OCI-LY7 (cell line): ENCODE results near the gene NRP1. TPM values are rescaled to one million over a fixed set of nuclear protein-coding genes. Genes with fewer than 3 reads are reported as not detected.

Experiments
- BruUV-seq: library from RNA; stranded (reverse); fragments of 400-500 nt; replicated peaks from 2 replicates; lab custom pipeline; 2021; lab: Mats Ljungman, UMichigan
- CTCF ChIA-PET: fragments of 300-600 bp; sonication (Branson Sonifier 250); formaldehyde crosslinking; loops from one replicate; lab custom pipeline; 2022; ENCODE audit warnings: antibody characterized with exemption; ENCODE audit not compliant: unreplicated experiment; lab: Charles Lee
- POLR2A ChIA-PET: fragments of 300-600 bp; sonication (Branson Sonifier 250); formaldehyde crosslinking; loops from one replicate; lab custom pipeline; 2022; ENCODE audit warnings: antibody characterized with exemption; lab: Charles Lee
- DNase-seq: peaks from one replicate; pipeline ENCODE4 v3.0.0-alpha.2; 2015; ENCODE audit warnings: low spot score
- H2AFZ ChIP-seq: fragments of 200-600 bp; sonication (generic), shearing (Covaris generic); 2 replicates; pipeline ENCODE4 v1.6.1; 2014; ENCODE audit warnings: mild to moderate bottlenecking, antibody characterized with exemption, low read length, moderate library complexity
- H3K27ac ChIP-seq: fragments of 200-600 bp; sonication (generic); 2 replicates; pipeline ENCODE4 v1.5.1; 2014; ENCODE audit warnings: mixed run types, low read depth, mild to moderate bottlenecking, moderate library complexity, low read length, inconsistent platforms; ENCODE audit not compliant: poor library complexity, severe bottlenecking
- H3K36me3 ChIP-seq: fragments of 200-600 bp; sonication (generic); 2 replicates; pipeline ENCODE4 v1.6.1; 2014; ENCODE audit warnings: mild to moderate bottlenecking, antibody characterized with exemption, low read length, moderate library complexity, mixed read lengths; ENCODE audit not compliant: insufficient read depth
- H3K4me1 ChIP-seq: fragments of 200-600 bp; sonication (generic); 2 replicates; pipeline ENCODE4 v1.5.1; 2014; ENCODE audit warnings: mild to moderate bottlenecking, low read length; ENCODE audit not compliant: insufficient read depth, poor library complexity, severe bottlenecking
- H3K4me2 ChIP-seq: fragments of 200-600 bp; sonication (generic); 2 replicates; pipeline ENCODE4 v1.6.1; 2014; ENCODE audit warnings: mild to moderate bottlenecking, low read length
- H3K4me3 ChIP-seq: fragments of 200-600 bp; sonication (generic); 2 replicates; pipeline ENCODE4 v1.5.1; 2014; ENCODE audit warnings: mild to moderate bottlenecking, low read depth, low read length; ENCODE audit not compliant: poor library complexity, severe bottlenecking
- H3K79me2 ChIP-seq: fragments of 200-600 bp; sonication (generic); 2 replicates; pipeline ENCODE4 v1.6.1; 2016; ENCODE audit warnings: low read depth, mild to moderate bottlenecking, low read length, moderate library complexity, mixed read lengths; ENCODE audit not compliant: insufficient read depth
- H3K9me2 ChIP-seq: fragments of 200-600 bp; sonication (generic); 2 replicates; pipeline ENCODE4 v1.6.1; 2016; ENCODE audit warnings: mild to moderate bottlenecking, low read length, mixed read lengths; ENCODE audit not compliant: insufficient read depth
- H3K9me3 ChIP-seq: fragments of 200-600 bp; sonication (generic); 2 replicates; pipeline ENCODE4 v1.6.1; 2014; ENCODE audit warnings: mild to moderate bottlenecking, mixed run types, low read length, mixed read lengths
- H4K20me1 ChIP-seq: fragments of 200-600 bp; sonication (generic); 2 replicates; pipeline ENCODE4 v1.6.1; 2014; ENCODE audit warnings: mild to moderate bottlenecking, antibody characterized with exemption, low read length, moderate library complexity, mixed read lengths; ENCODE audit not compliant: insufficient read depth
- EZH2phosphoT487 ChIP-seq: fragments of 200-600 bp; sonication (generic); IDR thresholded peaks from 2 replicates; pipeline ENCODE4 v1.6.1; 2018; ENCODE audit warnings: low read depth, borderline replicate concordance, mild to moderate bottlenecking, mixed run types, antibody characterized with exemption, low read length, moderate library complexity, mixed read lengths
- intact Hi-C: fragments of 100-400 bp; cut with micrococcal nuclease; formaldehyde crosslinking; loops from one replicate; pipeline ENCODE4 v1.10.0; 2022; ENCODE audit not compliant: unreplicated experiment
- total RNA-seq, 2 experiments: library from RNA; depleted of rRNA in 1 of 2; stranded (reverse); fragments of >200 nt in 1 of 2; shearing (Covaris generic) in 1 of 2; gene quantifications; 2 replicates each; pipeline ENCODE4 v1.2.3, GENCODE V29; 2014 to 2022
- TF ChIP-seq, protein P1 (sequence below): fragments of 200-600 bp; sonication (generic); conservative IDR thresholded peaks from 2 replicates; pipeline ENCODE4 v1.5.1; 2014; ENCODE audit warnings: mild to moderate bottlenecking, antibody characterized with exemption, low read length, moderate library complexity, mixed read lengths

The NRP1 gene
- total RNA-seq, 2 experiments from 2014 or later = not detected

GRCh38 chr10:33199731-33200232, 134.7 kb downstream of the NRP1 start:
- Histone ChIP-seq H3K9me3 (no peaks in the 10 kb centered on the region), H3K9me2 (no peaks in the 10 kb centered on the region), H3K4me1 (no peaks in the 10 kb centered on the region), H3K27ac (no peak overlapping the region), H3K36me3 (no peaks in the 10 kb centered on the region), H3K79me2 (no peaks in the 10 kb centered on the region), H3K4me2 (no peak overlapping the region), H4K20me1 (no peaks in the 10 kb centered on the region), H2AFZ (no peak overlapping the region), H3K4me3 (no peak overlapping the region)
- CTCF ChIA-PET = no interaction called here
- POLR2A ChIA-PET = interaction anchor here (0.7 kb wide), 1 partner anchor 794 kb away, joined by 3 read pairs; no protein-coding TSS in a partner anchor
- BruUV-seq = no TSS peak
- DNase-seq = no peak
- TF ChIP-seq EZH2phosphoT487 = no peak
- TF ChIP-seq, protein P1, sequence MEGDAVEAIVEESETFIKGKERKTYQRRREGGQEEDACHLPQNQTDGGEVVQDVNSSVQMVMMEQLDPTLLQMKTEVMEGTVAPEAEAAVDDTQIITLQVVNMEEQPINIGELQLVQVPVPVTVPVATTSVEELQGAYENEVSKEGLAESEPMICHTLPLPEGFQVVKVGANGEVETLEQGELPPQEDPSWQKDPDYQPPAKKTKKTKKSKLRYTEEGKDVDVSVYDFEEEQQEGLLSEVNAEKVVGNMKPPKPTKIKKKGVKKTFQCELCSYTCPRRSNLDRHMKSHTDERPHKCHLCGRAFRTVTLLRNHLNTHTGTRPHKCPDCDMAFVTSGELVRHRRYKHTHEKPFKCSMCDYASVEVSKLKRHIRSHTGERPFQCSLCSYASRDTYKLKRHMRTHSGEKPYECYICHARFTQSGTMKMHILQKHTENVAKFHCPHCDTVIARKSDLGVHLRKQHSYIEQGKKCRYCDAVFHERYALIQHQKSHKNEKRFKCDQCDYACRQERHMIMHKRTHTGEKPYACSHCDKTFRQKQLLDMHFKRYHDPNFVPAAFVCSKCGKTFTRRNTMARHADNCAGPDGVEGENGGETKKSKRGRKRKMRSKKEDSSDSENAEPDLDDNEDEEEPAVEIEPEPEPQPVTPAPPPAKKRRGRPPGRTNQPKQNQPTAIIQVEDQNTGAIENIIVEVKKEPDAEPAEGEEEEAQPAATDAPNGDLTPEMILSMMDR = no peak
- intact Hi-C loops = no loop called here

- H3K9me3 ChIP-seq = no peaks in the 10 kb centered on the region
- POLR2A ChIA-PET = no interaction called here
- TF ChIP-seq EZH2phosphoT487 = no peak
- TF ChIP-seq, protein P1 = no peak
- no peak overlapping the region for H3K4me3 ChIP-seq
- H3K27ac ChIP-seq = no peak overlapping the region
- no peaks in the 10 kb centered on the region for H3K36me3 ChIP-seq
- H3K9me2 ChIP-seq = no peaks in the 10 kb centered on the region
- H3K4me2 ChIP-seq = no peak overlapping the region
- H3K4me1 ChIP-seq = peaks cover 1% of the 10 kb centered on the region
- no peaks in the 10 kb centered on the region for H3K79me2 ChIP-seq
- DNase-seq = no peak
- no peak overlapping the region for H2AFZ ChIP-seq
- no peaks in the 10 kb centered on the region for H4K20me1 ChIP-seq
- intact Hi-C loops = no loop called here
- CTCF ChIA-PET = no interaction called here
- BruUV-seq = no TSS peak
Observed at GRCh38 chr10:33198610-33199009, 135.9 kb downstream of the NRP1 start.

DNA sequence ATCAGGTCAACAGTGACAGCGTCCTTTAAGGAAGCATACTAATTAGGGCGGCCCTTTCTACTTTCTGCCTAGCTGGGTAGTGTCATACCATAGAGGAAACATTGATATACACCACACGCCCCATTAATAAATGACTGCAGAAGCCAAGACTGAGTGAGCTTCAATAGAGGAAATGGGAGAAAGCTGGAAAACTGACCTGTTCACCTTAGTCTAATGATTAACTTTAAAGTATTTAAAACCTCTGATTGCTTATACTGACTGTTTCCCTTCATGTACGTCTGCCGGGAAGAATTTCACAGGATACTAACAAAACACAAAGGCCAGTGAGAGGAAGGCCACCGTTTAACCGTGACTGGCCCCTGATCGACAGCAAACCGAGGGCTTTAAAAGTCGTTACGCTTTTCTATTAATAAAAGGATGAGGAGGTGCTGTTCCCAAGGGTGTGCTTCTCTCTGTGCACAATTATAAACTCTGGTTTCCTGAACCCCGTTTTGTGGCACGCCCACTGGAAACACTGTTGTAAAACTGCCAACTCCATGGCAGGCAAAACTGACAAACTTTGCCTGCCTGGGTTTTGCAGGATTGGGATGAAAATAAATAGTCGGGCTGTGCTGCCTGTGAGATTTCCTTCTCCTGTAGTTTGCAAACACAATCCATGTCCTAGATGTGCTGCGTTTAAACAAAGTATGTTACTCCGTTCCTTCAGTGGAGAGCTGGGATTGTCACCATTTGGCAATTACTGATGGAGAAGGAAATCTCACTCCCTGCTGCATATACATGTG, 137.6 kb downstream of the NRP1 start:
- no TSS peak for BruUV-seq
- Histone ChIP-seq H3K36me3 (no peaks in the 10 kb centered on the region), H3K9me2 (no peaks in the 10 kb centered on the region), H3K4me3 (no peak overlapping the region), H4K20me1 (no peaks in the 10 kb centered on the region), H3K4me1 (peaks cover 4% of the 10 kb centered on the region), H3K4me2 (no peak overlapping the region), H3K9me3 (no peaks in the 10 kb centered on the region), H3K79me2 (no peaks in the 10 kb centered on the region), H2AFZ (no peak overlapping the region), H3K27ac (no peak overlapping the region)
- CTCF ChIA-PET = no interaction called here
- DNase-seq = no peak
- TF ChIP-seq, protein P1 = no peak
- no peak for TF ChIP-seq EZH2phosphoT487
- POLR2A ChIA-PET = interaction anchor here (0.6 kb wide), 1 partner anchor 47 kb away, joined by 3 read pairs; no protein-coding TSS in a partner anchor
- intact Hi-C loops = no loop called here
